Fibroblast of mammary gland (primary cell): Measurements from ENCODE around the gene CHD6.
A peak's percentile ranks its signal among the peaks of the same experiment; 100 is the strongest.

Experiments used
- DNase-seq: peaks from one replicate; pipeline ENCODE4 v3.0.0-alpha.2; 2010; ENCODE audit warnings: low read depth
- H3K4me3 ChIP-seq: 2 replicates; pipeline ENCODE4 v1.5.1; 2011; ENCODE audit warnings: low read depth, mild to moderate bottlenecking, low read length, moderate library complexity; ENCODE audit not compliant: control insufficient read depth
- CTCF ChIP-seq: conservative IDR thresholded peaks from 2 replicates; pipeline ENCODE4 v1.5.1; 2011; ENCODE audit warnings: low read depth, low read length, inconsistent platforms; ENCODE audit not compliant: control insufficient read depth, insufficient read depth

Gene CHD6

GRCh38 chr20:41470362-41471095 lies 147.6 kb downstream of the CHD6 start:
- no peak for DNase-seq
- H3K4me3 ChIP-seq = no peak overlapping the region
- TF ChIP-seq CTCF = no peak

- no peak for TF ChIP-seq CTCF
- DNase-seq = peak; percentile 31
- H3K4me3 ChIP-seq = no peak overlapping the region
Observed at GRCh38 chr20:41469868-41470267, 148.3 kb downstream of the CHD6 start.

GRCh38 chr20:41468994-41469600 lies 149.1 kb downstream of the CHD6 start:
- no peak for TF ChIP-seq CTCF
- no peak for DNase-seq
- no peak overlapping the region for H3K4me3 ChIP-seq

- no peak for DNase-seq
- no peak for TF ChIP-seq CTCF
- no peak overlapping the region for H3K4me3 ChIP-seq
Observed at GRCh38 chr20:41467690-41468089, 150.5 kb downstream of the CHD6 start.

GRCh38 chr20:41467220-41467619 lies 151.0 kb downstream of the CHD6 start:
- DNase-seq = no peak
- H3K4me3 ChIP-seq = no peak overlapping the region
- no peak for TF ChIP-seq CTCF

GRCh38 chr20:41463567-41463966 lies 154.6 kb downstream of the CHD6 start:
- H3K4me3 ChIP-seq = no peak overlapping the region
- DNase-seq = no peak
- no peak for TF ChIP-seq CTCF
